ENCODE results near the gene LRCH3. TPM values are rescaled to one million over a fixed set of nuclear protein-coding genes. Genes with fewer than 3 reads are reported as not detected.

The LRCH3 gene
- total RNA-seq, result 42.1 and 49.1 TPM in 2 replicates

DNA sequence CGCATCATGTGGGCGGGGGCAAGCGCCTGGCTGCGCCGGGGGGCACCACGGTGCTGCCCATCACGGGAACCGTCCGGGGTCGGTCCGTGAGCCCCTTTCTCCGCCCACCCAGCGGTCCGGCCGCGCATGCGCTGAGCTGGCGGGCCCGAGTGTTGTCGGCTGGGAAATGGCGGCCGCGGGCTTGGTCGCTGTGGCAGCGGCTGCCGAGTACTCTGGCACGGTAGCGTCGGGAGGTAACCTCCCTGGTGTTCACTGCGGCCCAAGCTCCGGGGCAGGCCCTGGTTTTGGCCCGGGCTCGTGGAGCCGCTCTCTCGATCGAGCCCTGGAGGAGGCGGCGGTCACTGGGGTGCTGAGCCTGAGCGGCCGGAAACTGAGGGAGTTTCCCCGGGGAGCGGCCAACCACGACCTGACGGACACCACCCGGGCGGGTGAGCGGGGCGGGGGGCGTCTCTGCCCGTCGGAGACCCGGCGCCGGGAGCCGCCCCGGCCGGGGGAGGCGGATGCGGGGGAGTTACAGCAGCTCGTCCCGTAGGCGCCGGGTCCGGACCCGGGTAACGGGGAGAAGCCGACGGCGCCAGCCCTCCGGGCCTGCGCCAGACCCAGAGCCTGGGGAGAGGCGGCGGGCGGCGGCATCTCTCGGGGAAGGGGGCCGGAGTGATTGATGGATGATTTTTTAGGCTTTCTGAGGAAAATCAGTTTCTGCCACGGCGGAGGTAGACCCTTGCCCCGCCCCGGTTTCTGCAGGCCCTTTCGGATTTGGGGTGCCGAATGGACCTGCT, at the start of gene LRCH3:
LRCH3 (plus strand) TSS at position 142 of the 779 bp plus-strand sequence; CDS start at position 167, 25 bp downstream.

DNA sequence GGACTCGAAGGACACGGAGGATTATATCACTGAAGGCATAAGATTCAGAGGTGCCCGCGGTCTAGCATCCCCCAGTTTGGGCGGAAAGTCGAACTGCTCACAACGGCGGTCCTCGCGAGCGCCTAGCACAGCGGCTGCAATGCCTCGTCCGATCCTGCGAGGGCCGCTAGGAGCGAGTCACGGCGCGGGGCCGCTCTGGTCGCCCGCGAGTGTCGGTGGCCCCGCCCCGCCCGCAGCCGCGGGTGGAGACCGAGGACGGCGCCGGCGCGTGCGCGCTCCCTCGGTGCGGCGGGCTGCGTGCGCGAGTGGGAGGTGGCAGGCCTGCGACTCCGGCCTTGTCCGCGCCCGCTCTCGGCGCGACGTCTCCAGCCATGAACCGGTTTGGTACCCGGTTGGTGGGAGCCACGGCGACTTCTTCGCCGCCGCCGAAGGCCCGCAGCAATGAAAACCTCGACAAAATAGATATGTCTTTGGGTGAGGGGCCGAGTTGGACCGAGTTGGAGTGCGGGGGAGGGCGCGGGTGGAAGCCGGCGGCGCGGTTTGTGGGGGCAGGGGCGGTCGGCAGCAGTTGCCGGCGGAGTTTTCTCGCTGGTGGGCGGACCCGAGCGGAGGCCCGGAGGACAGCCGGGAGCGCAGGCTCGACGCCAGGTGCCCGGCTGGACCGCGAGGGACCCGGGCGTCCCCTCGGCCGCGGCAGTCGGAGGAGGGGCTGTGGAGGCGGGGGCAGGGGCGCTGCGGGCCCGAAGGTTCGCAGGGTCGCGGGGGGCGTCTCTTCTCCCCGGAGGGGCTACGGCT, 41.3 kb upstream of the LRCH3 start, which contains the start of gene FYTTD1:
FYTTD1 (plus strand) TSS at position 283 of the 795 bp plus-strand sequence; CDS start at position 372, 89 bp downstream.

Small RNA genes lying within 50 kb of the gene (small RNA-seq; reads per million reads assigned to genes)
- gene RNU6-858P, result not detected

Other genes with a start within 250 kb of the LRCH3 start
- 2.9 and 5.0 TPM in 2 replicates for gene BDH1, start 235.3 kb upstream of the LRCH3 start, total RNA-seq
- 23.5 and 31.0 TPM in 2 replicates for gene RUBCN, start 54.4 kb upstream of the LRCH3 start, total RNA-seq
- 44.1 and 63.9 TPM in 2 replicates for gene FYTTD1, start 41.4 kb upstream of the LRCH3 start, total RNA-seq
- 522 and 701 TPM in 2 replicates for gene RPL35A, start 158.9 kb downstream of the LRCH3 start, total RNA-seq
- gene LMLN, start 169.0 kb downstream of the LRCH3 start, total RNA-seq, result 6.5 and 6.6 TPM in 2 replicates